Pulmonary artery endothelial cell (primary cell): Measurements from ENCODE around the gene POLD4. TPM values are rescaled to one million over a fixed set of nuclear protein-coding genes. Genes with fewer than 3 reads are reported as not detected.

Source experiments
- DNase-seq: peaks from one replicate; pipeline ENCODE4 v3.0.0-alpha.2; 2011; ENCODE audit warnings: low read depth, low spot score
- total RNA-seq: library from RNA; depleted of rRNA; stranded (reverse); fragments of >200 nt; gene quantifications from 2 replicates; pipeline ENCODE4 v1.2.3, GENCODE V29; 2014

Gene POLD4
- total RNA-seq, 1 donor from 2014 or later = 29.2 TPM

DNA sequence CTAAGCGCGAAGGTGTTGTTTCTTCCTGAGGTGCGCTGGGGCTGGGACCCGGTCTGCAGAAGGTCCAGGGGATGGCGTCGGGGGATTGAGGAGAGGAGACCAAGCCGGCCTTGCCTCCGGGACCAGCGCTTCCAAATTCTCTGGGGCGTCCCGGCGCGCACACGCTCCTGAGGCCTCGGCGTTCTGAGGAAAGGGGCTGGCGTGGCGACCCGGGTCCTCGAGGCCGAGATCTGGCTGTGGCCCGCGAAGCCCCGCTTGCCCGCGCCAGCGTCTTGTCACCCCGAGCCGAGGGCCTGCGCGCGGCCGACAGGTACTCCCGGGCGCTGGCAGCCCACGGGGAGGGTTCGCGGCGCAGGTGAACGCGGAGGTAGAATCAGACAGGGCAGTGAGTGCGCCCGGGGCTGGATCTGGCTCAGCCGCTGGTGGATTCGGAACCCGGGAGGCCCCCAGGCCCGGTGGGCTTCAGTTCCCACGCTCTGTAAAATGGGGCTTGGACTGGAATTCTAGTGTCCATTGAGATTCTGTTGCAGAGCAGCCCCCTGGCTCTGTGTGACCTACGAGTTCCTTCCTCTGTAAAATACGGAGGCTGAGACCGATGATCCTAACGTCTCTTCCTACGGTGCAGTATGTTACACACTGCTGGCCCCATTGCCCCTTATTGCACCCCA lies 35.3 kb downstream of the POLD4 start:
- no peak for DNase-seq

DNA sequence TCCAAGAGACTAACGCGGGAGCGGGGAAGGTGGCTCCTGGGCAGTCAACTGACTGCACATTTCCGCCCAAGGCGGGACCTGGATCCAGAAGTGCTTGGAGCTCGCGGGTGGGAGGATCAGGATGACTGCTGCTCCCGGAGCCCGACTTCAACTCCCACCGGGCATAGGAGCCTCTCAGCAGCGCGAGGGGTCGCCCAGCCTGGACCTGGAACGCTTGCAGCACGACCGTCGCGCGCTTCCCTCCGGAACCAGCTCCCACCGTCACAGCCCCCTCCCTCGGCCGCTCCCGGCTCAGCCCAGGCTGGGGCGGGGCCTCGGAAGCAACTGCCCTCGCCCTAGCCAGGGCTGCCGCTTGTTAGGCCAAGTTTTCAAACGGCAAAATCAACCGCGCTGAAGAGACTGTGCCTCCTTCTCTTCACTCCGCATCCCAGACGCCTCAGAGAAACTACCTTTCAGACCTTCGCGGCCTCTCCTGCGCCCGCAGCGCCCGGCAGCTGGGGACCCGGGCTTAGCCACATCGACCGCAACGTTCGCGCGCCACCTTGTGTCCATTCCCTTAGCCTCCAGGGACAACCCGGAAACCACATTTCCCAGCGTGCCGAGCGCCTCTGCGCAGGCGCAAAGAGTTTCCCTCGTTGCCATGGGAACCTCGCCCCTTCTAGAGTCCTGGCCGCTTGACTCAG lies 36.0 kb downstream of the POLD4 start:
- peak; percentile 57 for DNase-seq

DNA sequence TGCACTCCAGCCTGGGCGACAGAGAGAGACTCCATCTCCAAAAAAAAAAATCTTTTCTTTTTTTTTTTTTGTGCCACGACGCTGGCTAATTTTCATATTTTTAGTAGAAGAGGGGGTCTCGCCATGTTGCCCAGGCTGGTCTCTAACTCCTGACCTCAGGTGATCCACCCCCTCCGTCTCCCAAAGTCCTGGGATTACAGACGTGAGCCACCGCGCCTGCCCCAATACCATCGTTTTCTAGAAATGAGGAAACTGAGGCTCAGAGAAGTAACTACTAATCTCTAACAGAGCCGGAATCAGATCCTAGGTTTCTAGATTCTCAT lies 36.5 kb downstream of the POLD4 start:
- DNase-seq = no peak

DNA sequence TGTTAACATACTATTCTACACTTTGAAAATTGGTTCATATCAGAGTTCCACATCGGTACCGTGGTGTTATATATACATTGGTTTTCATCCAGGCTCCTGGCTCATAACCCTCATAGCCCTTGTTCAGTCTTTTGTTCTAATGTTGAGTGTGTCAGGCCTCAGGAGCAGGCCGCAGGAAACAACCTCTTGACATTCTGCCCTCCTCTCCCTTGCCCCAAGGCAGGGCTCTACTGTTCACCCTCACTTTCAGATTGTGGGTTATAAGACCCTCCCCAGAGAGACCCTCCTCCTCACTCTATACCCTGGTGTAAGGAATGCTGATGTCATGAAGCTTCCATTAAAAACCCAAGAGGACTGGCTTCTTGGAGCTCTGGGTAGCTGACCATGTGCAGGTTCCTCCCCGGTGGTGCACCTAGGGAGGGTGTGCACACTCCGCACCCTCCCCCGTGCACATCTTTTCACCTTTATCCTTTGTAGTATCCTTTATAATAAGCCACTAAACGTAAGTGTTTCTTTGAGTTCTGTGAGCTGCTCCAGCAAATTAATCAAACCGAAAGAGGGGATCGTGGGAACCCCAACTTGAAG lies 37.9 kb downstream of the POLD4 start:
- DNase-seq = no peak

DNA sequence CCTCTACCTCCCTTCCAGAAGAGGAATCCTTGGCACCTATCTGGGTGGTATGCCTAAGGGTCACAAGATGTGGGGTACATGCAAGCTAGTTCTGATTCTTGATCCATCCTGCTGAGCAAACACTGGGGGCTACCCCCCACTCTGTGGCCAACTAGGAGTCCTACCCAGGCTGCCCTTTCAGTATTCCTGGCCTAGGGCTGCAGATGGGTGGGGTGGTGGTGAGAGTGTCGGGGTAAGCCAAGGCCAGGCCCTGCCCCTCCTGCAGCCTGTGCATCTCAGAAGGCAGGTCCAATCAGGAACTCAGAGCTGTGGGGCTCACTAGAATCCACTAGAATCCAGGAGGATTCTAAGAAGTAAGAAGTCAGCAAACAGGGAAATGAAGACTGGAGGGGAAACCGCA lies 39.1 kb downstream of the POLD4 start:
- DNase-seq = no peak

DNA sequence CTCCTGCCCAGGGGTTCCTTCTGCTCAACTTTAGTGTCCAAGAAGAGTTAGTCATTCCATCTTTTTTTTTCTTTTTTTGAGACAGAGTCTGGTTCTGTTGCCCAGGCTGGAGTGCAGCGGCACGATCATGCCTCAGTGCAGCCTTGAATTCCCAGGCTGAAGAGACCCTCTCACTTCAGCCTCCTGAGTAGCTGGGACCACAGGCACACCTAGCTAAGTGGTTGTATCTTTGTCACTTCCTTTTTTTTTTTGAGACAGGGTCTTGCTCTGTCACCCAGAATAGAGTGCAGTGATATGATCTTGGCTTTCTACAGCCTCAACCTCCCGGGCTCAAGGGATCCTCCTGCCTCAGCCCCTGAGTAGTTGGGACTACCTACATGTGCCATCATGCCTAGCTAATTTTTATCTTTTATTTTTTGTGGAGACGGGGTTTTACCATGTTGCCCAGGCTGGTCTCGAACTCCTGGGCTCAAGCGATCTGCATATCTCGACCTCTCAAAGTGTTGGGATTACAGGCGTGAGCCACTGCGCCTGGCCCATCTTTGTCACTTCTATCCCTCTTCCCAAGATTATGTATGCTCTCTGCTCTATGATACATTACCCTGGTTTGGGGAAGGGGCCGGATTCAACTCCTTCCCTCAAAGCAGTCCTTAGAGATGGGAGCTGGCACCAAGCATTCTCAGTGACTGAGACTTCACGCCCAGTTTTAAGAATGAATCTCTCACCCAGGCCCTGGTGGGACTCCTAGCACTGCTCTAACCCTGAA lies 40.0 kb downstream of the POLD4 start:
- DNase-seq = no peak

DNA sequence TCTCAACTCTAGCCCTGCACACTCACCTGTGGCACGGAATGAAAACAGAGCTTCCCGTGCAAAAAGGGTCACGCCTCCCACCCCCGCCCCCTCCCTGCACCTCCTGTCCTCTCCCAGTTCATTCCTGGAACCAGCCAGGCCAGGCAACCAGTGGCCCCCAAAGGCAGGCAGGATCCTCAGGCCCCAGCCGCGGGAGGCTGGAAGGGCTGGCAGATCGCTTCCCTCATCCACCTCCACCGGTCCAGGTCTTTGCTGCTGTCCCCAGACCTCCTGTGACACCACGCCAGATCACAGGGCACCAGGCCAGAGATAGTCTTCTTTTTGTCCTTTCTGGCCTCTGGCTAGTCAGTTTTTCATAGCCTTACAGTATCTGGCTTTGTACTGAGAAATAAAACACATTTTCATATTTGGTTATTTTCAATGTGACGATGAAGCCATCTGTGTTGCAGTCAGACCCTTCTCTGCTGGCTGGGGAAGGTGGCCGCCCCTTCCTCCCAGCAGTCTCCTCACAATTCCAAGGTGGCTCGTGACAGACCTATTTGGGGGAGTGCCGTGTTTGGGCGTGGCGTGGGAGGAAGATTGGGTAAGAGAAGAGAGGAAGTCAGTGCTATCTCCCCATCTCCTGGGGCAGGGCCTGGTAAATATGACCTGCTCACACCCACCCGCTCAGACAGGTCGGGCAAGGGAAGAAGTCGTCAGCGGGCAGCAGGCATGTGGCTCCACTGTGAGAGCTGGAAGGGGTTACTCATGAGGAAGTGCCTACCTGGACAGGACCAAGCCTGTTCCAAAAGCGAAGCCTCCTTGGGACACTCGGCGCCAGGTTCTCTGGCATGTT lies 40.9 kb downstream of the POLD4 start:
- no peak for DNase-seq

DNA sequence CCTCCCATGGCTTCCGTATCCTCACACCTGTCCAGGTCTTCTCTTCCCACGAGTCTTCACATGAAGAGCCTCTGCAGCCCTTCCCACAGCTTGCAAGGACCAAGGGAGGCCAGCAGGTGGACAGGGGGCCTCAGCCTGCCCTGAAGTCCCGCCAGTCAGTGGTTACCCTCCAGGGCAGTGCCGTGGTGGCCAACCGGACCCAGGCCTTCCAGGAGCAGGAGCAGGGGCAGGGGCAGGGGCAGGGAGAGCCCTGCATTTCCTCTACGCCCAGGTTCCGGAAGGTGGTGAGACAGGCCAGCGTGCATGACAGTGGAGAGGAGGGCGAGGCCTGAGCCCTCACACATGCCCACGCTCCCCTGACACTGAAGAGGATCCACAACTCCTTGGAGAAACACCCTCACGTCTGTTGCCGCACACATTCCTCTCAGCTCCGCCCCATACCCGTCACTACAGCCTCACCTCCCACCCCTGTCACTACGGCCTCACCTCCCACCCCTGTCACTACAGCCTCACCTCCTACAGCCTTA lies 41.7 kb downstream of the POLD4 start:
- no peak for DNase-seq

DNA sequence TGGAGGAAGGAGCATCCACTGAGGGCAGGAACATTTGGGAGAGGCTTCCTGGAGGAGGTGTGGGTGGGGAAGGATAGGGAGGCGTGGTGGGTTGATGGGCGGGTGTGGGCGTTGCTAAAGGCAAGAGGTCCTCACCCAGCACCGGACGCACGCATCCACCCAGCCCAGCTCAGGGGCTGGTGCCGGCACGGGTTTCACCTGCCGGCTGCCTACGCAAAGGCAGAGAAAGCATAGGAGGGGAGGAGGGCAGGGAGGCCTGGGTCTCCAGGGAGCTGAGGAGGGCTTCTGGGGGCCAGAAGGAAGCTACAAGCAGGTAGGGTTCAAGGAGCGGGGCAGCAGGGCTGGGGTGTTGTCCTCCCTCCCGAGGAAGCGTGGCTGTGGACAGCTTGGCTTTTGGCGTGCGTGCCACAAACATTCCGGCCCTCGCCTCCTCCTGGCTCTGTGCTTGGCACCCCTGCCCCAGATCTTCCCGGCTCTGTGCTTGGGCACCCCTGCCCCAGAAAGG lies 42.2 kb downstream of the POLD4 start:
- DNase-seq = no peak

DNA sequence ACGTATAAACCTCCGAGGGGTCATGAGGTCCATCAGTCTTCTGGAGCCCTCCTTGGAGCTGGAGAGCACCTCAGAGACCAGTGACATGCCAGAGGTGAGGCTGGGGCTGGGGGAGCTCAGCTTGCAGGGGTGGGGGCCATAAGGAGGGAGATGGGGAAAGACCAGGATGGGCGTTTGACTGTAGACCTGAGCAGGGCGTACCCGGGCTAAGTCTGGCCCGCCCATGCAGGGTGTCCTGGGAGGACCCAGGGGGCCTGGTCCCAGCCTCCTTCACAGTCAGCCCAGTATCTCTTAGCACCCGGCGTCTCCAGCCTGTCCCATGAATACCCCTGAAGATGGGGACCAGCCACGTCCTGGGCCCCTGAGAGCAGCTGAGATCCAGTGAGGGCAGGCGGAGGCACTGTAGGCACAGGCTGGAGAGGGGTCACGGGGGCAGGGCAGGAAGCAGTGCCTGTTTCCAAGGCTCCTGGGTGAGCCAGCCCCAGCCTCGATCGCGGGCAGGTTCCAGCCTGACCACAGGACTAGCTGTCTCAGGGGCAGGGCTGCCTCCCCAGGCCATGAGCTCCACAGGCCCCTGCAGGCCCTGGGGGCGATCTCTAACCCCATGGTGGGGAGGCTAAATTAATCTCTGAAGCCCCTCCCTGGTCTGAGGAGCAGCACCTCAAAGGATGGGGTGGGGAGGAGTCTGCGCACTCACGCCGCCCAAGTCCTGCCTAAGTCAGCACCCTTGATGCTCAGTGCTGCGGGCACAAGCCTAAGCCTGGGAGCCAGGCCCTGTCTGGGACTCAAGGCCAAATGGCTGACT lies 42.9 kb downstream of the POLD4 start:
- DNase-seq = no peak

DNA sequence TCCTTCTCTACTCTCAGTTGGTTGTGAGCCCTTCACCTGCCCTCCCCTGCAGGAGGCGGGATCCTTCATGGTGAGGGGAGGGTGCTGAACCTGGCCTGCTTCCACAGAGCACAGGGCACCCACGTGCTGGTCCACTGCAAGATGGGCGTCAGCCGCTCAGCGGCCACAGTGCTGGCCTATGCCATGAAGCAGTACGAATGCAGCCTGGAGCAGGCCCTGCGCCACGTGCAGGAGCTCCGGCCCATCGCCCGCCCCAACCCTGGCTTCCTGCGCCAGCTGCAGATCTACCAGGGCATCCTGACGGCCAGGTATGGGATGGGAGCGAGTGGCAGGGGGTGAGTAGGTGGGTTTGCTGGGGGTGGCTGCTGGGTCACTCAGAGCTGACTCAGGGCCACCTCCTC lies 43.7 kb downstream of the POLD4 start:
- no peak for DNase-seq

DNA sequence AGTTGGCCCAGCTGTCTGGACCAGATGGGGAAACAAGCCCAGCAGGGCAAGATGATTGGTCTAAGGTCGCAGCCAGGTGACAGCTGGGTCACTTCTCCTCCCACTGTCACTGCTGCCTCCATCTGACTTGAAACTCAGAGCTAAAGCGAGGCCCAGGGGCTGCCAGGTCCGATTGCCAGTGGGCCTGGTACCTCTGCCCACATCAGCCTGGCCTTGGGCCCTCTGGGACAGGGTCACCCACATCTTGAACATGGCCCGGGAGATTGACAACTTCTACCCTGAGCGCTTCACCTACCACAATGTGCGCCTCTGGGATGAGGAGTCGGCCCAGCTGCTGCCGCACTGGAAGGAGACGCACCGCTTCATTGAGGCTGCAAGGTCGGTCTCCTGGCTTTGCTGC lies 44.2 kb downstream of the POLD4 start:
- DNase-seq = no peak

DNA sequence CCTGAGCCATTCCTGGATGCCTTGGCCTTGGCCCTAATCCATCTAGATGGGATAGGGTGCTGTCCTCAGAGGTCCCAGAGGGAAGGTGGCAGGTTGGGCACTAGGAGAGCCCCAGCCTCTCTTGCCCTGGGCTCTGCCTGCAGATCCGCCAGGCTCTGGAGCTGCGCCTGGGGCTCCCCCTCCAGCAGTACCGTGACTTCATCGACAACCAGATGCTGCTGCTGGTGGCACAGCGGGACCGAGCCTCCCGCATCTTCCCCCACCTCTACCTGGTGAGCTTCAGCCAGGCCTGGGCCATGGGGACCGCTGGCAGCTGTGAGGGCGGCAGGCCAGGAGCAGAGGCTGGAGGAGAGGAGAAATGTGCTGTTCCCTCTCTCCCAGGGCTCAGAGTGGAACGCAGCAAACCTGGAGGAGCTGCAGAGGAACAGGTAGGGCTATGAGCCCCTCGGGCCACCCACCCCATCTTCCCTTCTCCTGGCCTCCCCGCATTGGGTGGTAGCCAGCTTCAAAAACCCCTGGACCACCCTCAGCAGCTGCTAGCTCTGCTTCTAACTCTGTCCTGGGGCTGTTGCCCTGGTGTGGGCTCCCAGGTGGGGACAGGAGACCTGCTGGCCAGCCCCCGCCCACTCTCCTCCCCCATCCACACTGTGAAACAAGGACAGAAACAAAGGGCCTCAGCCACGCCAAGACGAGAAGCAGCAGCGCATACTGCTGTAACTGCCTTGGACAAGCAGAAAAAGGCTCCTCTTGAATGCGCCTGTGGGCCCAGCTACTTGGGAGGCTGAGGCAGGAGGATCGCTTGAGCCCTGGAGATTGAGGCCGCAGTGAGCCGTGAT lies 45.1 kb downstream of the POLD4 start:
- no peak for DNase-seq

DNA sequence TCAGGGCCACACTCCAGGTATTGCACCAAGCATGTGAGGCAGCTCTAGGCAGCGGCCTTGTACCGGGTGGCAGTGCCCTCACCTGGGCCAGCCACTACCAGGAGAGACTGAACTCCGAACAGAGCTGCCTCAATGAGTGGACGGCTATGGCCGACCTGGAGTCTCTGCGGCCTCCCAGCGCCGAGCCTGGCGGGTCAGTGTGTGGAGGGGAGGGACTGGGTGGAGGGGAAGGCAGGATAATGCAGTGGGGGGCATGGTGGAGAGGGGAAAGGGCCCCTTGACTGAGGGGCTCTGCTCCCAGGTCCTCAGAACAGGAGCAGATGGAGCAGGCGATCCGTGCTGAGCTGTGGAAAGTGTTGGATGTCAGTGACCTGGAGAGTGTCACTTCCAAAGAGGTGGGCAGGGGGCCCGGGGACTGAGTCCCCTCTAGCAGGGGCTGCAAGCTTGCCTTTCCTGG lies 45.8 kb downstream of the POLD4 start:
- DNase-seq = no peak

DNA sequence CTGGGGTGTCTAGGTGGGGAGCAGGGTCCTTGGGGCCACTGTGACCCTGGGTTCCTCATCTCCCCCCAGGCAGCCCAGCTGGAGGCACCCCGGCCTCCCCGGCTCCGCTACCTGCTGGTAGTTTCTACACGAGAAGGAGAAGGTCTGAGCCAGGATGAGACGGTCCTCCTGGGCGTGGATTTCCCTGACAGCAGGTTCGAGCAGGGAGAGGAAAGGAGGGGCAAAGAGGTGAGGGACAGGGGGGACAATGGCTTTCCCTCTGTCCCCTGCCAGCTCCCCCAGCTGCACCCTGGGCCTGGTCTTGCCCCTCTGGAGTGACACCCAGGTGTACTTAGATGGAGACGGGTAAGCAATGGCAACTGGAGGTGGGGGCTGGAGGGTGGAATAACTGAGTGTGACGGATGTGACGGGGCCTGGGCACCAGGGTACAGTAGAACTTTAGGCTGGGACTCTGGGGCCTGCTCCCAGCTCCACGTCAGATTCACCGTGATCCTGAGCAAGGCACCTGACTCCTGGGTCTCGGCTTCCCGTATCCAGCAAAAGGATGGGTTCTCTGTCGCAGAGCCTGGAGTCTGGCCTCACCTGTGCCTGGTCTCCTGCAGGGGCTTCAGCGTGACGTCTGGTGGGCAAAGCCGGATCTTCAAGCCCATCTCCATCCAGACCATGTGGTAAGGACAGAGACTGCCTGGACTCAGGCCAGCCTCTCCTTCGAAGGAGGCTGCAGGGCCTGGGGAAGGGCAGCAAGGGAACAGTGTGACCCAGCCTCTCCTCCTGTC lies 46.4 kb downstream of the POLD4 start:
- no peak for DNase-seq

DNA sequence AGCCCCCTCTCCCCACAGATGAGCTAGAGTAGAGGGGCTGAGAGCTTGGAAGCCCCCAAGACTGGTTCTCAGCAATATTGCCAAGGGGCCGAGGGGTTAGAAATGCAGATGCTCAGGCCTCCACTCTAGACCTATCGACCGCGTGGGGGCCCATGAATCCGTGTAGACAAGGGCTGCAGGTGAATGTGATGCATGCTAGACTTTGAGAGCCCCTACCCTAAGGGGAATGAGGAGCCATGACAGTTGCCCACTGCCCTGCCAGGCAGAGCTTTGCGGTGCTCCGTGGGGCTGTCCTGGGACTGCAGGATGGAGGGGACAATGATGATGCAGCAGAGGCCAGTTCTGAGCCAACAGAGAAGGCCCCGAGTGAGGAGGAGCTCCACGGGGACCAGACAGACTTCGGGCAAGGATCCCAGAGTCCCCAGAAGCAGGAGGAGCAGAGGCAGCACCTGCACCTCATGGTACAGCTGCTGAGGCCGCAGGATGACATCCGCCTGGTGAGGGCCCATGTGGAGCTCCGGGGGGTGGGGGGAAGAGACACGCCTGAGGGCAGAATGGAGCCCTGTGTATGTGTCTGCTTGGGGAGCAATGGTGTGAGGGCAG lies 48.7 kb downstream of the POLD4 start:
- DNase-seq = no peak

DNA sequence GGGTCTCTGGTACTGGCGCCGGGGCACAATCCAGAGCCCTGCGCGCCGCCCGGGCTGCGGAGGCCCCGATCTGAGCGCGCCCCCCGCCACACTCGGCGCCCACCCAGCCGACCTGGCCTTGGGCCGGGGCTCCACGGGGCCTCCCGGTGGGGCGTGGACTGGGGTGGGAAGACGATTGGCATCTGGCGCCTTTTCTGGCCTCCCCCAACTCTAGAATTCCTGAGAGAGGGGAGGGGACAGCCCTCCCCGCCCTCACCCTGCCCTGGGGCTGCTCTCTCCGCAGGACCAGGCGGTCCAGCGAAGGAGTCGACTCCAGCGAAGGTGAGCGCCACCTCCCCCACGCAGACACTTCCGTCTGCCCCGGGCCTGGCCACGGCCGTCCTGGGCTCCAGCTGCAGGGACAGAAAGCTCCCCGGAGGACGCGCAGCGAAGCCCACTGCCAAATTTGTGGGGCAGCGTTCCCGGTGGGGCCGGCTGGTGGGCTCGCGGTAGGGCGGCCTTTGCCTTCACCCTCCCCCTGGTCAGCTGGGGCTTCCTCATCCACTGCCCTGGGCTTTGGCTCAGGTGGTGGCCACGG lies 49.4 kb downstream of the POLD4 start:
- DNase-seq = no peak
